CD4-positive, alpha-beta T cell (primary cell): ENCODE measurements around the gene SMCO2. TPM values are rescaled to one million over a fixed set of nuclear protein-coding genes. Genes with fewer than 3 reads are reported as not detected.

Source experiments
- ATAC-seq: fragments of 200-7000 bp; cut with Tn5 transposase; one replicate; pipeline ENCODE4 v1.10.0; 2022; ENCODE audit warnings: mild to moderate bottlenecking; ENCODE audit not compliant: poor library complexity
- CTCF ChIA-PET: fragments of 350-600 bp; sonication (Branson Sonifier 250); formaldehyde crosslinking; loops from one replicate; lab custom pipeline; 2021; ENCODE audit warnings: antibody characterized with exemption, inconsistent platforms; lab: Charles Lee
- POLR2A ChIA-PET: fragments of 350-600 bp; sonication (Branson Sonifier 250); formaldehyde crosslinking; loops from one replicate; lab custom pipeline; 2021; ENCODE audit warnings: antibody characterized with exemption, inconsistent platforms; lab: Charles Lee
- DNase-seq, 14 experiments: peaks; one replicate each; pipeline ENCODE4 v3.0.0-alpha.2; 2013 to 2020; ENCODE audit warnings: mixed read lengths in 2 of 14
- H3K27ac ChIP-seq, 2 donors: one replicate each; pipeline versions ENCODE4 v1.5.1 to v1.7.0; 2013; ENCODE audit warnings: low read length in 2 of 2, low read depth in 1 of 2, mild to moderate bottlenecking in 1 of 2
- H3K27me3 ChIP-seq, 2 experiments: 1 replicate in 1 of 2; 2 replicates in 1 of 2; pipeline versions ENCODE4 v1.6.1 to v1.7.0; 2013; ENCODE audit warnings: low read length in 2 of 2, control low read depth in 1 of 2, mild to moderate bottlenecking in 1 of 2, moderate library complexity in 1 of 2; ENCODE audit not compliant: insufficient read depth in 2 of 2, control insufficient read depth in 1 of 2
- H3K36me3 ChIP-seq: one replicate; pipeline ENCODE4 v1.6.1; 2013; ENCODE audit warnings: low read length, control low read depth; ENCODE audit not compliant: insufficient read depth
- H3K4me1 ChIP-seq: one replicate; pipeline ENCODE4 v1.6.1; 2013; ENCODE audit warnings: low read length, control low read depth; ENCODE audit not compliant: insufficient read depth
- H3K4me3 ChIP-seq: one replicate; pipeline ENCODE4 v1.5.1; 2013; ENCODE audit warnings: mild to moderate bottlenecking, low read length, moderate library complexity
- H3K9me3 ChIP-seq, 2 experiments: 1 replicate in 1 of 2; 2 replicates in 1 of 2; pipeline versions ENCODE4 v1.6.1 to v1.7.0; 2013; ENCODE audit warnings: low read length in 2 of 2, mild to moderate bottlenecking in 2 of 2, control low read depth in 1 of 2, moderate library complexity in 1 of 2; ENCODE audit not compliant: control insufficient read depth in 1 of 2, insufficient read depth in 1 of 2
- H3K27ac Mint-ChIP-seq: one replicate; pipeline ENCODE4 v1.8.0; 2020; ENCODE audit warnings: mixed read lengths
- H3K27me3 Mint-ChIP-seq: one replicate; pipeline ENCODE4 v1.8.0; 2021; ENCODE audit warnings: mixed read lengths
- H3K36me3 Mint-ChIP-seq: one replicate; pipeline ENCODE4 v1.8.0; 2021; ENCODE audit warnings: low read depth, mixed read lengths
- H3K4me1 Mint-ChIP-seq: one replicate; pipeline ENCODE4 v1.8.0; 2021; ENCODE audit warnings: low read depth, mixed read lengths
- H3K4me3 Mint-ChIP-seq: one replicate; pipeline ENCODE4 v1.8.0; 2020; ENCODE audit warnings: mild to moderate bottlenecking, mixed read lengths
- H3K9me3 Mint-ChIP-seq: one replicate; pipeline ENCODE4 v1.8.0; 2020; ENCODE audit warnings: mixed read lengths
- CTCF ChIP-seq: fragments of 200-600 bp; IDR thresholded peaks from one replicate; pipeline ENCODE4 v1.8.0; 2022; ENCODE audit warnings: antibody characterized with exemption, mild to moderate bottlenecking
- intact Hi-C, 2 experiments: fragments of 100-400 bp; cut with DNase I in 1 of 2; cut with micrococcal nuclease in 1 of 2; formaldehyde crosslinking; loops; one replicate each; pipeline versions ENCODE4 v1.15.1 to v1.9.0; 2023 to 2025; cut with DNase I, micrococcal nuclease
- total RNA-seq, 174 experiments: library from RNA in 2 of 174; stranded (reverse) in 2 of 174; gene quantifications; one replicate each; pipeline ENCODE4 v1.2.3 and lab custom pipeline; 2021 to 2026

The SMCO2 gene
- total RNA-seq, 2 experiments from 2014 or later: not detected

GRCh38 chr12:27521981-27522380, 75.4 kb downstream of the SMCO2 start:
- TF ChIP-seq CTCF: no peak
- ATAC-seq (no peak), DNase-seq (no peak)
- H3K27ac ChIP-seq: no peak overlapping the region
- H3K4me3 ChIP-seq: no peak overlapping the region
- H3K36me3 Mint-ChIP-seq: peaks cover 8% of the 10 kb centered on the region
- peak overlapping the region; percentile 64 for H3K4me3 Mint-ChIP-seq
- no peaks in the 10 kb centered on the region for H3K9me3 ChIP-seq
- no peaks in the 10 kb centered on the region for H3K27me3 ChIP-seq
- no peaks in the 10 kb centered on the region for H3K9me3 Mint-ChIP-seq
- no peaks in the 10 kb centered on the region for H3K36me3 ChIP-seq
- CTCF ChIA-PET: no interaction called here
- intact Hi-C loops: loop anchor here (2.0 to 10.0 kb wide), 6 partner anchors 189 to 1863 kb away; partner anchors contain the start of genes MRPS35 (in 2 of the 2), ERGIC2 (in 1 of the 2), ITPR2 (in 1 of the 2) and STK38L (in 1 of the 2)
- POLR2A ChIA-PET: no interaction called here
- H3K27me3 Mint-ChIP-seq: peaks cover under 1% of the 10 kb centered on the region
- H3K27ac Mint-ChIP-seq: peak overlapping the region; percentile 96
- H3K4me1 Mint-ChIP-seq: peaks cover 40% of the 10 kb centered on the region
- peaks cover 16% of the 10 kb centered on the region for H3K4me1 ChIP-seq

- Histone ChIP-seq H3K27me3 (no peaks in the 10 kb centered on the region), H3K4me1 (peaks cover 16% of the 10 kb centered on the region), H3K36me3 (no peaks in the 10 kb centered on the region), H3K4me3 (peak overlapping the region; percentile 75), H3K9me3 (no peaks in the 10 kb centered on the region), H3K27ac (peak overlapping the region; percentile 36 to 54)
- Mint-ChIP-seq H3K27me3 (no peaks in the 10 kb centered on the region), H3K36me3 (peaks cover 8% of the 10 kb centered on the region), H3K4me3 (peak overlapping the region; percentile 99), H3K9me3 (no peaks in the 10 kb centered on the region), H3K27ac (peak overlapping the region; percentile 96), H3K4me1 (peaks cover 40% of the 10 kb centered on the region)
- CTCF ChIA-PET: no interaction called here
- no peak for DNase-seq
- no peak for TF ChIP-seq CTCF
- ATAC-seq: peak; percentile 9
- POLR2A ChIA-PET: interaction anchor here (1.1 to 1.8 kb wide), 5 partner anchors 10 to 691 kb away, joined by 4 to 6 read pairs (median 5); partner anchors contain the start of gene MRPS35
- intact Hi-C loops: loop anchor here (2.0 to 10.0 kb wide), 6 partner anchors 188 to 1862 kb away; partner anchors contain the start of genes MRPS35 (in 2 of the 2), ERGIC2 (in 1 of the 2), ITPR2 (in 1 of the 2) and STK38L (in 1 of the 2)
Observed at GRCh38 chr12:27523305-27523641, 76.7 kb downstream of the SMCO2 start.

DNA sequence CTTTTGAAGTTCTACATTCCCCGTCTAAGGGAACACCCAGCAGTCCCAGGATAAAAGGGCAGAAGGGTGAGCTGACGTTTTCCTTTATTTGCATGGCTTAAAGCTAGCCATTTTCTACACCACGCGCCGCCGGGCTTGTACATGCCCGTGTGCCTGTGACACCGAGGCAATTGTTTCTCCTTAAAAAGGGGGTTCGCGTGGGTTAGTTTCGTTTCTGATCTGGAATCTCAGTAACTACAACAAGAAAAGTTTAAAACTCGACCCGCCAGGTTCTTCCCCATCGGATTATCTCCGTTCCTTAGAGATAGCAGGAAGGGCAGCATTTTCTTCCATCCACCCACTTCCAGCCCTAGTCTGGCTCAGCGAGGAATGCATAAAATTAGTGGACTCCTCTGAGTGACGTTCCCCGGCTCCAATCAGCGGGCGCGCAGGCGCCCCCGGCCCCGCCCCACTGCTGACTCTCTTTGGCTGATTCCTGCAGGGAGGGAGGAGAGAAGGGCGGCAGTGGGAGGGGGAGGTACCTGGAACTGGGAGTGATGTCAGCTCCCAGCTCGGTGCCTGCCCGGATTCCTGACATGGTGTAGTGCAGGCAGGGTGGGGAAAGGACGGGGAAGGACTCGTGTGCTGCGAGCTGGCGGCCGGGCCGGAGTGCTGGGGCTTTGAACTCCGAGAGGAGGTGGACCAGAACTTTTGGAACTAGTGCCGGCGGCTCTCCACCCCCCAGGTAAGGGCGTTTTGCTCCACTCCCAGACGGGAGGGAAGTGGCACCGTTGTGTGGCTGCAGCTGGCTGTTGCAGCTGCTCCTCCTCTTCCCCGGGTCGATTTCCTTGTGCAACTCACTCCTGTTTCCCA, 77.3 kb downstream of the SMCO2 start, which contains the start of gene PPFIBP1:
TSS of gene PPFIBP1 (plus strand) at position 565 of the 852 bp plus-strand sequence. CDS start 109,191 bp downstream, outside the sequence.
- peak within 1 kb of the TSS; percentile 99 for H3K4me3 Mint-ChIP-seq
- peaks cover 16% of the 10 kb centered on the region for H3K4me1 ChIP-seq
- H3K36me3 ChIP-seq: no peaks in the 10 kb centered on the region
- H3K36me3 Mint-ChIP-seq: peaks cover 8% of the 10 kb centered on the region
- peak; percentile 95 for ATAC-seq
- H3K27me3 Mint-ChIP-seq: no peaks in the 10 kb centered on the region
- POLR2A ChIA-PET: interaction anchor here (1.1 to 1.8 kb wide), 5 partner anchors 10 to 692 kb away, joined by 4 to 6 read pairs (median 5); partner anchors contain the start of gene MRPS35
- TF ChIP-seq CTCF: no peak
- DNase-seq: peak; percentile 94 to 100 (median 98)
- no peaks in the 10 kb centered on the region for H3K27me3 ChIP-seq
- H3K9me3 ChIP-seq: no peaks in the 10 kb centered on the region
- H3K4me3 ChIP-seq: peak within 1 kb of the TSS; percentile 75
- H3K27ac ChIP-seq: peak within 1 kb of the TSS; percentile 36 to 54
- H3K27ac Mint-ChIP-seq: peak within 1 kb of the TSS; percentile 96
- intact Hi-C loops: loop anchor here (2.0 to 10.0 kb wide), 7 partner anchors 89 to 1861 kb away; partner anchors contain the start of genes MRPS35 (in 2 of the 2), ERGIC2 (in 1 of the 2), ITPR2 (in 1 of the 2) and STK38L (in 1 of the 2)
- CTCF ChIA-PET: no interaction called here
- H3K4me1 Mint-ChIP-seq: peaks cover 40% of the 10 kb centered on the region
- no peaks in the 10 kb centered on the region for H3K9me3 Mint-ChIP-seq
